Vagina (tissue), 2 donors: ENCODE measurements around the gene BTRC. TPM values are rescaled to one million over a fixed set of nuclear protein-coding genes. Genes with fewer than 3 reads are reported as not detected.

Experiments used
- DNase-seq, 2 donors: peaks; one replicate each; pipeline ENCODE4 v3.0.0-alpha.2; 2017; ENCODE audit errors: extremely low spot score in 2 of 2
- H3K27ac ChIP-seq: fragments of 200-600 bp; sonication (generic); one replicate; pipeline ENCODE4 v1.5.1; 2019
- H3K27me3 ChIP-seq: fragments of 200-600 bp; sonication (generic); one replicate; pipeline ENCODE4 v1.5.1; 2019
- H3K36me3 ChIP-seq, 2 donors: fragments of 200-600 bp; sonication (generic); one replicate each; pipeline ENCODE4 v1.5.1; 2017 to 2019
- H3K4me1 ChIP-seq: fragments of 200-600 bp; sonication (generic); one replicate; pipeline ENCODE4 v1.5.1; 2019
- H3K4me3 ChIP-seq, 2 donors: fragments of 200-600 bp; sonication (generic); 1 replicate in 1 of 2; 2 replicates in 1 of 2; pipeline ENCODE4 v1.5.1; 2016 to 2019
- H3K9me3 ChIP-seq: fragments of 200-600 bp; sonication (generic); one replicate; pipeline ENCODE4 v1.5.1; 2019
- CTCF ChIP-seq, 3 experiments: fragments of 450-650 bp in 2 of 3; fragments of 200-600 bp in 1 of 3; sonication (generic) in 1 of 3; IDR thresholded peaks; one replicate each; pipeline ENCODE4 v1.5.1; 2017 to 2019; ENCODE audit warnings: antibody characterized with exemption in 3 of 3, mild to moderate bottlenecking in 2 of 3, moderate library complexity in 2 of 3
- POLR2A ChIP-seq, 2 donors: fragments of 450-650 bp; IDR thresholded peaks; one replicate each; pipeline ENCODE4 v1.6.1; 2017; ENCODE audit warnings: antibody characterized with exemption in 2 of 2, mild to moderate bottlenecking in 2 of 2, moderate library complexity in 2 of 2
- POLR2AphosphoS5 ChIP-seq, 2 donors: sonication (generic); formaldehyde crosslinking; IDR thresholded peaks; one replicate each; pipeline ENCODE4 v1.9.0; 2017; ENCODE audit warnings: antibody characterized with exemption in 2 of 2, mild to moderate bottlenecking in 2 of 2, low read depth in 1 of 2; ENCODE audit not compliant: insufficient read depth in 1 of 2
- intact Hi-C: fragments of 100-400 bp; cut with DNase I; formaldehyde crosslinking; loops from one replicate; pipeline ENCODE4 v1.15.1; 2023
- total RNA-seq: library from RNA; depleted of rRNA; stranded (reverse); fragments of >200 nt; gene quantifications from one replicate; pipeline ENCODE4 v1.2.3, GENCODE V29; 2016

Gene BTRC
- total RNA-seq, 1 donor from 2014 or later, result 12.5 TPM

- intact Hi-C loops, result no loop called here
- DNase-seq, result no peak
- no peak overlapping the region for H3K4me3 ChIP-seq
Measured at GRCh38 chr10:101468159-101468558, 114.2 kb downstream of the BTRC start.

GRCh38 chr10:101476383-101476782 is 122.4 kb downstream of the BTRC start:
- no peak for DNase-seq
- Histone ChIP-seq H3K4me3 (no peak overlapping the region), H3K27ac (no peak overlapping the region), H3K9me3 (no peaks in the 10 kb centered on the region), H3K27me3 (no peaks in the 10 kb centered on the region), H3K4me1 (no peaks in the 10 kb centered on the region), H3K36me3 (no peaks in the 10 kb centered on the region)
- TF ChIP-seq POLR2A (IDR thresholded peaks at IDR 0.05), result no peak
- TF ChIP-seq CTCF (IDR thresholded peaks at IDR 0.05), result no peak
- no peak for TF ChIP-seq POLR2AphosphoS5 (IDR thresholded peaks at IDR 0.05; ENCODE audit: insufficient read depth in 1 of 2, low read depth in 1 of 2)
- intact Hi-C loops, result no loop called here

More at GRCh38 chr10:101468159-101468558, 114.2 kb downstream of the BTRC start:
- H3K9me3 ChIP-seq, result no peaks in the 10 kb centered on the region
- no peaks in the 10 kb centered on the region for H3K27me3 ChIP-seq
- H3K4me1 ChIP-seq, result no peaks in the 10 kb centered on the region
- no peak overlapping the region for H3K27ac ChIP-seq
- no peaks in the 10 kb centered on the region for H3K36me3 ChIP-seq
- TF ChIP-seq POLR2AphosphoS5 (IDR thresholded peaks at IDR 0.05; ENCODE audit: insufficient read depth in 1 of 2, low read depth in 1 of 2) (no peak), CTCF (IDR thresholded peaks at IDR 0.05) (no peak), POLR2A (IDR thresholded peaks at IDR 0.05) (no peak)

GRCh38 chr10:101478956-101479355 is 125.0 kb downstream of the BTRC start:
- H3K27me3 ChIP-seq, result no peaks in the 10 kb centered on the region
- H3K36me3 ChIP-seq, result no peaks in the 10 kb centered on the region
- H3K4me1 ChIP-seq, result no peaks in the 10 kb centered on the region
- DNase-seq, result no peak
- intact Hi-C loops, result no loop called here
- no peak overlapping the region for H3K4me3 ChIP-seq
- TF ChIP-seq CTCF (IDR thresholded peaks at IDR 0.05) (no peak), POLR2AphosphoS5 (IDR thresholded peaks at IDR 0.05; ENCODE audit: insufficient read depth in 1 of 2, low read depth in 1 of 2) (no peak), POLR2A (IDR thresholded peaks at IDR 0.05) (no peak)
- H3K27ac ChIP-seq, result no peak overlapping the region
- no peaks in the 10 kb centered on the region for H3K9me3 ChIP-seq

- TF ChIP-seq POLR2AphosphoS5 (IDR thresholded peaks at IDR 0.05; ENCODE audit: insufficient read depth in 1 of 2, low read depth in 1 of 2) (no peak), CTCF (IDR thresholded peaks at IDR 0.05) (no peak), POLR2A (IDR thresholded peaks at IDR 0.05) (no peak)
- no peak for DNase-seq
- Histone ChIP-seq H3K9me3 (no peaks in the 10 kb centered on the region), H3K27ac (no peak overlapping the region), H3K4me3 (no peak overlapping the region), H3K4me1 (no peaks in the 10 kb centered on the region), H3K27me3 (no peaks in the 10 kb centered on the region), H3K36me3 (no peaks in the 10 kb centered on the region)
- intact Hi-C loops, result no loop called here
Measured at GRCh38 chr10:101481256-101481655, 127.3 kb downstream of the BTRC start.

GRCh38 chr10:101482568-101482967 is 128.6 kb downstream of the BTRC start:
- Histone ChIP-seq H3K36me3 (no peaks in the 10 kb centered on the region), H3K4me3 (no peak overlapping the region), H3K27ac (no peak overlapping the region), H3K27me3 (no peaks in the 10 kb centered on the region), H3K4me1 (no peaks in the 10 kb centered on the region), H3K9me3 (no peaks in the 10 kb centered on the region)
- intact Hi-C loops, result no loop called here
- no peak for TF ChIP-seq POLR2A (IDR thresholded peaks at IDR 0.05)
- no peak for TF ChIP-seq POLR2AphosphoS5 (IDR thresholded peaks at IDR 0.05; ENCODE audit: insufficient read depth in 1 of 2, low read depth in 1 of 2)
- TF ChIP-seq CTCF (IDR thresholded peaks at IDR 0.05), result no peak
- no peak for DNase-seq
